ENCODE results near the gene MED29.

MED29 gene

GRCh38 chr19:39401070-39401548 is 9.9 kb downstream of the MED29 start:
- H3K9me3 ChIP-seq (ENCODE audit: severe bottlenecking), result no peaks in the 10 kb centered on the region
- H3K27me3 ChIP-seq (ENCODE audit: insufficient read depth, poor library complexity, severe bottlenecking), result no peaks in the 10 kb centered on the region
- ATAC-seq (ENCODE audit: low read depth) (no peak), DNase-seq (ENCODE audit: low spot score) (no peak)
- no peak for TF ChIP-seq CTCF (IDR thresholded peaks at IDR 0.05; ENCODE audit: poor library complexity, severe bottlenecking)
- peak overlapping the region; percentile 98 for H3K27ac ChIP-seq (ENCODE audit: poor library complexity, severe bottlenecking)
- peaks cover 4% of the 10 kb centered on the region for H3K36me3 ChIP-seq (ENCODE audit: low read depth)
- H3K4me1 ChIP-seq (ENCODE audit: insufficient read depth, poor library complexity, severe bottlenecking), result peaks cover 39% of the 10 kb centered on the region
- H3K4me3 ChIP-seq (ENCODE audit: severe bottlenecking), result no peak overlapping the region

GRCh38 chr19:39401549-39402345 is 10.6 kb downstream of the MED29 start:
- H3K27ac ChIP-seq (ENCODE audit: poor library complexity, severe bottlenecking), result peak overlapping the region; percentile 98
- no peak overlapping the region for H3K4me3 ChIP-seq (ENCODE audit: severe bottlenecking)
- DNase-seq (ENCODE audit: low spot score) (no peak), ATAC-seq (ENCODE audit: low read depth) (peak; percentile 43)
- H3K27me3 ChIP-seq (ENCODE audit: insufficient read depth, poor library complexity, severe bottlenecking), result no peaks in the 10 kb centered on the region
- peaks cover 4% of the 10 kb centered on the region; the same call in 1 of the 2 replicates for H3K36me3 ChIP-seq (ENCODE audit: low read depth)
- TF ChIP-seq CTCF (IDR thresholded peaks at IDR 0.05; ENCODE audit: poor library complexity, severe bottlenecking), result no peak
- no peaks in the 10 kb centered on the region for H3K9me3 ChIP-seq (ENCODE audit: severe bottlenecking)
- peaks cover 39% of the 10 kb centered on the region for H3K4me1 ChIP-seq (ENCODE audit: insufficient read depth, poor library complexity, severe bottlenecking)

GRCh38 chr19:39402346-39403300 is 11.4 kb downstream of the MED29 start:
- no peaks in the 10 kb centered on the region for H3K9me3 ChIP-seq (ENCODE audit: severe bottlenecking)
- no peak for TF ChIP-seq CTCF (IDR thresholded peaks at IDR 0.05; ENCODE audit: poor library complexity, severe bottlenecking)
- peak overlapping the region; percentile 98 for H3K27ac ChIP-seq (ENCODE audit: poor library complexity, severe bottlenecking)
- peaks cover 37% of the 10 kb centered on the region for H3K4me1 ChIP-seq (ENCODE audit: insufficient read depth, poor library complexity, severe bottlenecking)
- 0 out of 3 replicates have a peak, but pooled peaks have one; percentile 0 for ATAC-seq (ENCODE audit: low read depth)
- H3K36me3 ChIP-seq (ENCODE audit: low read depth), result peaks cover 13% of the 10 kb centered on the region
- DNase-seq (ENCODE audit: low spot score), result no peak
- H3K27me3 ChIP-seq (ENCODE audit: insufficient read depth, poor library complexity, severe bottlenecking), result no peaks in the 10 kb centered on the region
- peak overlapping the region; percentile 20 for H3K4me3 ChIP-seq (ENCODE audit: severe bottlenecking)

DNA sequence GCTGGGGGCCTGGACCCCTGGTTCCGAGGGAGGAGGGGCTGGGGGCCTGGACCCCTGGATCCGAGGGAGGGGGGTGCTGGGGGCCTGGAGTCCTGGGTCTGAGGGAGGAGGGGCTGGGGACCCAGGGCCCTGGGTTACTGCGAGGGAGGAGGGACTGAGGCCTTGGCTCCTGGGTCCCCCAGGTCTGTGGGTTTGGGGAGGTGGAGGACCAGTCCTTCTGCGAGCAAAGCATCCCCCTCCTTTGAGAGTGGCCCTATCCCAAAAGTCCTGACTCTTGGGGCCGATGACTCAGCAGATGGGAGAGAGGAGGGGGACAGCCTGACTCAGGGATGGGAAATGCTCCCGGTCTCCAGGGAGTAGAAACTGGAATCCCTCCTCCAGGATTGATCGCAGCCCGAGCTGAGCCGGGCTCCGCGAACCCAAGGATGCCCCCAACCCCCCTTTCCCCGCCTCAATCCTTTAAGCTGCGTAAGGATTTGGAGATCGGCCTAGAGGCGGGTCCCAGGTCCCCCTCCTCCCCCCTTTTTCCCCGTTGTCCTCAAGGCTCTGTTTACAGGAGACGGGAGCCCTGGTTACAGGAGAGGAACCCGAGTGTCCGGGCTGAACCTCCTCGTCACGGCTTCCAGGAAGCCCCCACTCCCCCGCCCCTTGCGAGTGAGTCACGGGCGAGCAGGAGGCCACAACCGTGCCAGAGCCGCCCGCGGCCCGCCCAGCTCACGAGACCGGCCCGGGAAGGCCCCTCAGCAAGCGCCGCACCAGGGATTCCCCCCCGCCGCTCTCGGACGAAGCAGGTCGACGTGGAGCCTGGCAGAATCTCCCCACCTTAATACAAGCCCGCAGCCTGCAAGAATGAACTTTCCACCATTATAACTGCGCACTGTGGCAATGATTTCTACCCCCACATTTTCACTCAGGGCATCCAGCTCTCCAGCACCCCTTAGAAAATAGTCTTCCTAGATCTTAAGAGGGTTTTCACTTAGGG is 12.4 kb downstream of the MED29 start:
- H3K4me3 ChIP-seq (ENCODE audit: severe bottlenecking), result peak overlapping the region; percentile 20
- H3K36me3 ChIP-seq (ENCODE audit: low read depth), result peaks cover 23% of the 10 kb centered on the region
- ATAC-seq (ENCODE audit: low read depth), result peak; percentile 56
- TF ChIP-seq CTCF (IDR thresholded peaks at IDR 0.05; ENCODE audit: poor library complexity, severe bottlenecking), result no peak
- H3K4me1 ChIP-seq (ENCODE audit: insufficient read depth, poor library complexity, severe bottlenecking), result peaks cover 27% of the 10 kb centered on the region
- H3K27me3 ChIP-seq (ENCODE audit: insufficient read depth, poor library complexity, severe bottlenecking), result no peaks in the 10 kb centered on the region
- H3K9me3 ChIP-seq (ENCODE audit: severe bottlenecking), result no peaks in the 10 kb centered on the region
- H3K27ac ChIP-seq (ENCODE audit: poor library complexity, severe bottlenecking), result peak overlapping the region; percentile 98
- peak; percentile 98 for DNase-seq (ENCODE audit: low spot score)
